ENCODE data around the gene DXO. TPM values are rescaled to one million over a fixed set of nuclear protein-coding genes. Genes with fewer than 3 reads are reported as not detected.

DXO gene
- polyA plus RNA-seq, 1 donor (not counting 4 experiments of a cell fraction or from before 2014, with no cell fraction given) = 7.0 TPM

DNA sequence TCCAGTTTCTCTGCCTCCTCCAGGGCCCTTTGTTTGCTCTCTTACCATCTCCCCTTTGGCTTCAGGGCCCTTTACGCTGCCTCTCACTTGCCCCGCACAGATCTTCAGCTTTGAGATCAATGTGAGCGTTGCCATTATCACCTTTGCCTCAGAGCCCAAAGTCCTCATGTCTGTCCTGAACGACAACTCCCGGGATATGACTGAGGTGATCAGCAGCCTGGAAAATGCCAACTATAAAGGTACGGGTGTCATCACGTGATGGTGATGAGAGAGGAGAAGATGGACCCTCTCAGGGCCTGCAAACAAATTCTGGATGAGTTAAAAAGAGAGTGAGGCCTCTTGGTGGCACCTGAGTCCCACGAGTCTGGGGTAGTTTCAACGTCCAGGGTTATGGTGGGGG is 36.1 kb downstream of the DXO start:
- H3K9me1 ChIP-seq (ENCODE audit: control insufficient read depth, extremely low read depth, insufficient read depth, low read length) = no peaks in the 10 kb centered on the region
- no peak overlapping the region for H3K27ac ChIP-seq (ENCODE audit: control insufficient read depth, insufficient read depth, low read length)
- FAIRE-seq (no peak), DNase-seq (ENCODE audit: low read depth, low spot score) (no peak)
- H3K9ac ChIP-seq (ENCODE audit: control insufficient read depth, extremely low read depth, insufficient read depth, low read length) = no peak overlapping the region
- no peak overlapping the region for H2AFZ ChIP-seq (ENCODE audit: control insufficient read depth, low read length)
- no peak overlapping the region for H3K4me3 ChIP-seq (ENCODE audit: control insufficient read depth in 2 of 3, extremely low read depth in 1 of 3, insufficient read depth in 2 of 3, low read depth in 1 of 3, low read length in 3 of 3)
- H3K27me3 ChIP-seq (ENCODE audit: control insufficient read depth, extremely low read depth, insufficient read depth, low read length) = peaks cover 11% of the 10 kb centered on the region
- TF ChIP-seq EZH2 (IDR thresholded peaks at IDR 0.05; ENCODE audit: low read length) = no peak
- TF ChIP-seq, protein P1, sequence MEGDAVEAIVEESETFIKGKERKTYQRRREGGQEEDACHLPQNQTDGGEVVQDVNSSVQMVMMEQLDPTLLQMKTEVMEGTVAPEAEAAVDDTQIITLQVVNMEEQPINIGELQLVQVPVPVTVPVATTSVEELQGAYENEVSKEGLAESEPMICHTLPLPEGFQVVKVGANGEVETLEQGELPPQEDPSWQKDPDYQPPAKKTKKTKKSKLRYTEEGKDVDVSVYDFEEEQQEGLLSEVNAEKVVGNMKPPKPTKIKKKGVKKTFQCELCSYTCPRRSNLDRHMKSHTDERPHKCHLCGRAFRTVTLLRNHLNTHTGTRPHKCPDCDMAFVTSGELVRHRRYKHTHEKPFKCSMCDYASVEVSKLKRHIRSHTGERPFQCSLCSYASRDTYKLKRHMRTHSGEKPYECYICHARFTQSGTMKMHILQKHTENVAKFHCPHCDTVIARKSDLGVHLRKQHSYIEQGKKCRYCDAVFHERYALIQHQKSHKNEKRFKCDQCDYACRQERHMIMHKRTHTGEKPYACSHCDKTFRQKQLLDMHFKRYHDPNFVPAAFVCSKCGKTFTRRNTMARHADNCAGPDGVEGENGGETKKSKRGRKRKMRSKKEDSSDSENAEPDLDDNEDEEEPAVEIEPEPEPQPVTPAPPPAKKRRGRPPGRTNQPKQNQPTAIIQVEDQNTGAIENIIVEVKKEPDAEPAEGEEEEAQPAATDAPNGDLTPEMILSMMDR (optimal IDR thresholded peaks at IDR 0.05 in 1 of 3, IDR thresholded peaks at IDR 0.05 in 1 of 3, conservative IDR thresholded peaks at IDR 0.05 in 1 of 3; ENCODE audit: extremely low read depth in 1 of 3, insufficient read depth in 2 of 3, low read length in 3 of 3) = no peak
- no peaks in the 10 kb centered on the region for H3K36me3 ChIP-seq (ENCODE audit: control insufficient read depth in 2 of 2, extremely low read depth in 1 of 2, insufficient read depth in 2 of 2, low read length in 2 of 2)
- no peaks in the 10 kb centered on the region for H3K9me3 ChIP-seq (ENCODE audit: control insufficient read depth, low read depth, low read length)
- dilution Hi-C loops (cut with MboI; ENCODE audit: extremely low pct_ligation_motif_present, low sequenced_read_pairs) = no loop called here
- no peaks in the 10 kb centered on the region for H4K20me1 ChIP-seq (ENCODE audit: control insufficient read depth, extremely low read depth, insufficient read depth, low read length)
- H3K4me1 ChIP-seq (ENCODE audit: control insufficient read depth, extremely low read depth, insufficient read depth, low read length) = no peaks in the 10 kb centered on the region
- H3K79me2 ChIP-seq (ENCODE audit: control insufficient read depth, insufficient read depth, low read length) = no peaks in the 10 kb centered on the region
- no peak overlapping the region for H3K4me2 ChIP-seq (ENCODE audit: control insufficient read depth, extremely low read depth, insufficient read depth, low read depth, low read length)

GRCh38 chr6:31935021-31935420 is 36.9 kb downstream of the DXO start:
- DNase-seq (ENCODE audit: low read depth, low spot score) (no peak), FAIRE-seq (no peak)
- no peaks in the 10 kb centered on the region for H3K4me1 ChIP-seq (ENCODE audit: control insufficient read depth, extremely low read depth, insufficient read depth, low read length)
- no peak overlapping the region for H3K27ac ChIP-seq (ENCODE audit: control insufficient read depth, insufficient read depth, low read length)
- H3K79me2 ChIP-seq (ENCODE audit: control insufficient read depth, insufficient read depth, low read length) = no peaks in the 10 kb centered on the region
- no peak overlapping the region for H3K9ac ChIP-seq (ENCODE audit: control insufficient read depth, extremely low read depth, insufficient read depth, low read length)
- no peaks in the 10 kb centered on the region for H3K9me3 ChIP-seq (ENCODE audit: control insufficient read depth, low read depth, low read length)
- TF ChIP-seq, protein P1 (optimal IDR thresholded peaks at IDR 0.05 in 1 of 3, IDR thresholded peaks at IDR 0.05 in 1 of 3, conservative IDR thresholded peaks at IDR 0.05 in 1 of 3; ENCODE audit: extremely low read depth in 1 of 3, insufficient read depth in 2 of 3, low read length in 3 of 3) = no peak
- TF ChIP-seq EZH2 (IDR thresholded peaks at IDR 0.05; ENCODE audit: low read length) = no peak
- no peaks in the 10 kb centered on the region for H3K9me1 ChIP-seq (ENCODE audit: control insufficient read depth, extremely low read depth, insufficient read depth, low read length)
- H3K4me2 ChIP-seq (ENCODE audit: control insufficient read depth, extremely low read depth, insufficient read depth, low read depth, low read length) = no peak overlapping the region
- H3K36me3 ChIP-seq (ENCODE audit: control insufficient read depth in 2 of 2, extremely low read depth in 1 of 2, insufficient read depth in 2 of 2, low read length in 2 of 2) = no peaks in the 10 kb centered on the region
- H3K27me3 ChIP-seq (ENCODE audit: control insufficient read depth, extremely low read depth, insufficient read depth, low read length) = peaks cover 11% of the 10 kb centered on the region
- dilution Hi-C loops (cut with MboI; ENCODE audit: extremely low pct_ligation_motif_present, low sequenced_read_pairs) = no loop called here
- H4K20me1 ChIP-seq (ENCODE audit: control insufficient read depth, extremely low read depth, insufficient read depth, low read length) = no peaks in the 10 kb centered on the region
- H2AFZ ChIP-seq (ENCODE audit: control insufficient read depth, low read length) = no peak overlapping the region
- H3K4me3 ChIP-seq (ENCODE audit: control insufficient read depth in 2 of 3, extremely low read depth in 1 of 3, insufficient read depth in 2 of 3, low read depth in 1 of 3, low read length in 3 of 3) = no peak overlapping the region

All from keratinocyte (primary cell).